Islet of Langerhans (tissue), 1 donor: ENCODE results near the gene KIAA1210.
"Not testable (repeated sequence)": the region's sequence is repeated elsewhere in the genome, so short reads cannot be mapped to it uniquely, and the experiment has no call there.

Experiments
- FAIRE-seq: peaks from one replicate; lab custom pipeline; 2011; peaks lifted over from hg19 to GRCh38; lab: Jason Lieb, UNC

Gene KIAA1210

GRCh38 chrX:119036107-119037029, 91.2 kb downstream of the KIAA1210 start:
- FAIRE-seq, result no peak

- no peak for FAIRE-seq
These were observed 96.6 kb downstream of the KIAA1210 start for GRCh38 chrX:119030990-119031389.

- FAIRE-seq, result not testable (repeated sequence)
These were observed 98.0 kb downstream of the KIAA1210 start for GRCh38 chrX:119029656-119030055.

GRCh38 chrX:119028733-119029330, 98.8 kb downstream of the KIAA1210 start:
- no peak for FAIRE-seq
